Heart left ventricle (tissue), 13 donors: ENCODE results near the gene SPSB3.

Experiments
- CTCF ChIP-seq, 12 donors: fragments of 200-600 bp; sonication (generic) in 4 of 12; IDR thresholded peaks; one replicate each; pipeline versions ENCODE4 v1.5.0 to v1.8.0; 2018 to 2022; ENCODE audit warnings: antibody characterized with exemption in 12 of 12, mild to moderate bottlenecking in 5 of 12
- POLR2A ChIP-seq, 2 donors: fragments of 450-650 bp; IDR thresholded peaks; one replicate each; pipeline ENCODE4 v1.6.1; 2017; ENCODE audit warnings: antibody characterized with exemption in 2 of 2, mild to moderate bottlenecking in 2 of 2, moderate library complexity in 2 of 2
- donor health status: ischemic (EF 13 %, LVEDD 7.1; RV severe dilation, severe dysfunction).
- donor health status: DM: no; HTN: yes; CAD: no.
- donor health status: DM: no; HTN: no; CAD: no.
- donor health status: ischemic (EF 25% LVEDD 6.9; RV normal size, moderate dysfunction).
- donor health status: ischemic (EF 25% LVEDD 5.7; RV mildly dilated, moderate dysfunction).
- donor health status: ischemic (EF 35%, LVEDD 5.7; RV mildly dilated, moderate dysfunction).
- donor health status: nonischemic (EF 11% LVEDD 7.7; RV severe dilation, severe dysfunction).
- donor health status: DM: yes; HTN: yes; CAD: no.
- donor health status: PGD.
- donor health status: ischemic (EF 29% LVEDD 5.4; RV normal size, mild dysfunction).
- donor health status: nonischemic (EF 23%, LVEDD 6.1; RV moderate dilation, normal function).

DNA sequence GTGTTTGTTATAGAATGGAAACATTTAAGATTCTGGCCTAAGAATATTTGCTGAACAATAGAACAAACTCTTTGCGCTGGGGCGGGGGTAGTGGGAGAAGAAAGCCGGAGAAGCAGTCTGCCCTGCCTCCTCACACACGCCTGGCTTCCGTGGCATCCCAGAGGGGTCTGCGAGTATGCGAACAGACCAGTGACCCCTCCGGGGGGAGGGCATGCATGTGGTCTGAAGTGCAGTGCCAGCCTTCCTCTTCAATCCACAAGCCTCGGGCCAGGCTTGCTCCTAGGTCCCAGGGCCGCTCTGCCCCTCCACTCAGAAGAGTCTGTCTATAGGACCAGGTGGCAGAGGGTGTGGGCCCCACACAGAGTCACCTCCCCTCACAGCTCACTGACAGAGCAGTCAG is 25.3 kb upstream of the SPSB3 start:
- TF ChIP-seq CTCF (IDR thresholded peaks at IDR 0.05) (no peak), POLR2A (IDR thresholded peaks at IDR 0.05) (no peak)
